ENCODE results near the gene TAS2R5.

- TF ChIP-seq POLR2A (IDR thresholded peaks at IDR 0.05; ENCODE audit: low read depth, low read length), result no peak
- TF ChIP-seq TAF1 (IDR thresholded peaks at IDR 0.05; ENCODE audit: low read depth, low read length), result no peak
- TF ChIP-seq POLR2AphosphoS5 (IDR thresholded peaks at IDR 0.05; ENCODE audit: low read depth, low read length), result no peak
Measured at GRCh38 chr7:141742229-141742628, 47.8 kb upstream of the TAS2R5 start.
